Measurements from ENCODE around the gene ZNF423. TPM values are rescaled to one million over a fixed set of nuclear protein-coding genes. Genes with fewer than 3 reads are reported as not detected.

ZNF423 gene
- total and polyA plus RNA-seq, 2 experiments from 2014 or later, result 0.43 to 0.49 TPM

DNA sequence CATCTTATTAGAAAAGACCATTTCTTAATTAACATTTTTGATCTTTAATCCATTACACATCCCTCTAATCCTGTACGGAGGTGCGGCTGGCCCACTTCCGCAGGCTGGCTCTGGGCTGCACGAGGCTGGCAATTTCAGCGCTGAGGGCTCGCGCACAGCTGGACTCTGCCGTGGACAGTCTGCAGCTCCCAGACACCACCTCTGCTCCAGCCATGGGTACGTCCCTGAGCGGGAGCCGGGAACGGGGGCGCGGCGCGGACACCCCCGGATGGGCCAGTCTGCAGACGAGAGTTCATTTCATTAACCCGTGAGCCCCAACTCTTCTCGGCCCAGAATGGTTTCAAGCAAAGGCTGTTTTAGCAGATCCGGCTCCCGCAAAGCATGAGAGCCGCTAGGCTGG is 87.9 kb downstream of the ZNF423 start:
- Histone ChIP-seq H3K27me3 (replicated peaks; ENCODE audit: insufficient read depth) (no peaks in the 10 kb centered on the region), H3K27ac (no peak overlapping the region), H3K9me3 (ENCODE audit: low read depth) (no peaks in the 10 kb centered on the region), H3K4me2 (ENCODE audit: unreplicated experiment) (no peak overlapping the region), H3K9me2 (ENCODE audit: insufficient read depth) (no peaks in the 10 kb centered on the region), H3K36me3 (ENCODE audit: low read depth) (no peaks in the 10 kb centered on the region), H3K9ac (no peak overlapping the region), H3K4me3 (no peak overlapping the region), H3F3A (ENCODE audit: insufficient read depth) (no peaks in the 10 kb centered on the region), H3K79me2 (ENCODE audit: insufficient read depth) (no peaks in the 10 kb centered on the region), H4K20me1 (ENCODE audit: insufficient read depth) (no peaks in the 10 kb centered on the region), H2AFZ (no peak overlapping the region), H3K4me1 (ENCODE audit: insufficient read depth) (no peaks in the 10 kb centered on the region)
- in situ Hi-C loops (cut with MboI), result no loop called here
- WGBS, 2 experiments (ENCODE audit: low coverage in 1 of 2, low lambda C conversion rate in 2 of 2, missing lambda C conversion rate in 2 of 2), result 88 to 90% methylated on average over 16 to 23 of the region's 23 CpGs
- no peak for DNase-seq
- TF ChIP-seq EZH2 (IDR thresholded peaks at IDR 0.05; ENCODE audit: insufficient read depth, poor library complexity, severe bottlenecking) (no peak), EZH2phosphoT487 (IDR thresholded peaks at IDR 0.05; ENCODE audit: insufficient read depth, low read depth) (no peak)

DNA sequence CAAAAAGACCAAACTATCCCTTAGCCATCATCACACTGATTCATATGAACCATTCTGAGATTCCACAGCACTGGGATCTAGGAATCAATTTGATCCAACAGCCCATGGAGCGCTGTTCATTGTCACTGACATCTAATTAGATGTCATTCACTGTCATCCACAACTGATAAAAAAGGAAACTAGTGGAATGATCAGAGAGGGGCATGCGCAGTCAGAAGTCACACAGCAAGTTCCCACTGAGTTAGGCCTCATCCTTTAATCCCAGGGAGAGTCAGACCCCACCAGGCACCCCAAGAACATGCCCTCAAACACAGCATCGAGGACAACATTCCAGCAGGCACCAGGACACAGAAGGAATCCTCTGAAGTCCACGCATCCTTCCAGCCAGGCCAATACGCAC is 88.5 kb downstream of the ZNF423 start:
- Histone ChIP-seq H3K4me3 (no peak overlapping the region), H3K36me3 (ENCODE audit: low read depth) (no peaks in the 10 kb centered on the region), H3K4me2 (ENCODE audit: unreplicated experiment) (no peak overlapping the region), H3K9me2 (ENCODE audit: insufficient read depth) (no peaks in the 10 kb centered on the region), H4K20me1 (ENCODE audit: insufficient read depth) (no peaks in the 10 kb centered on the region), H3K27ac (no peak overlapping the region), H3F3A (ENCODE audit: insufficient read depth) (no peaks in the 10 kb centered on the region), H3K9ac (no peak overlapping the region), H3K4me1 (ENCODE audit: insufficient read depth) (no peaks in the 10 kb centered on the region), H3K27me3 (replicated peaks; ENCODE audit: insufficient read depth) (no peaks in the 10 kb centered on the region), H2AFZ (no peak overlapping the region), H3K79me2 (ENCODE audit: insufficient read depth) (no peaks in the 10 kb centered on the region), H3K9me3 (ENCODE audit: low read depth) (no peaks in the 10 kb centered on the region)
- TF ChIP-seq EZH2 (IDR thresholded peaks at IDR 0.05; ENCODE audit: insufficient read depth, poor library complexity, severe bottlenecking), result no peak
- TF ChIP-seq EZH2phosphoT487 (IDR thresholded peaks at IDR 0.05; ENCODE audit: insufficient read depth, low read depth), result no peak
- WGBS, 2 experiments (ENCODE audit: low coverage in 1 of 2, low lambda C conversion rate in 2 of 2, missing lambda C conversion rate in 2 of 2), result 82 to 85% methylated on average over 5 of the region's 5 CpGs
- in situ Hi-C loops (cut with MboI), result no loop called here
- DNase-seq, result no peak

DNA sequence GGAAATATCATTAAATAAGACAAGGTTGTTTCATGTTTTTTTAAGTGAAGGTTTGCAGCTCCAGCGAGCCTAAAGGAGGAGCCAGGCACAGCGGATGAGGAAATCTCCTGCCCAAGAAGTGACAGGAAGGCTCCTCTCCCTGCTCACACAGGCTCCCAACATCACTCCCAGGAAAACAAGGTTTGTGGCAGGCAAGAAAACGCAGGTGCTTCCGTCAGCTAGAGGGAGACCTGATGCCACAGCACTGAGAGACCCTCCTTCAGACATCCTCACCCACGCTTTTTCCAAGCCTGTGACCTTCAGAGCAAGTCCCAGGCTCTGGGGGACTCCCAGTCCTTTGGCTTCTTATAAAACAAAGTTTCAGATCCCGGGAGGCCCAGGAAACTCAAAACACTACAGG is 89.7 kb downstream of the ZNF423 start:
- Histone ChIP-seq H3K4me1 (ENCODE audit: insufficient read depth) (no peaks in the 10 kb centered on the region), H3K36me3 (ENCODE audit: low read depth) (no peaks in the 10 kb centered on the region), H2AFZ (no peak overlapping the region), H3F3A (ENCODE audit: insufficient read depth) (no peaks in the 10 kb centered on the region), H3K4me3 (no peak overlapping the region), H3K27ac (no peak overlapping the region), H3K9ac (no peak overlapping the region), H3K27me3 (replicated peaks; ENCODE audit: insufficient read depth) (no peaks in the 10 kb centered on the region), H3K4me2 (ENCODE audit: unreplicated experiment) (no peak overlapping the region), H3K9me2 (ENCODE audit: insufficient read depth) (no peaks in the 10 kb centered on the region), H4K20me1 (ENCODE audit: insufficient read depth) (no peaks in the 10 kb centered on the region), H3K79me2 (ENCODE audit: insufficient read depth) (no peaks in the 10 kb centered on the region), H3K9me3 (ENCODE audit: low read depth) (no peaks in the 10 kb centered on the region)
- DNase-seq, result no peak
- no peak for TF ChIP-seq EZH2phosphoT487 (IDR thresholded peaks at IDR 0.05; ENCODE audit: insufficient read depth, low read depth)
- TF ChIP-seq EZH2 (IDR thresholded peaks at IDR 0.05; ENCODE audit: insufficient read depth, poor library complexity, severe bottlenecking), result no peak
- in situ Hi-C loops (cut with MboI), result no loop called here
- 34 to 40% methylated on average over 6 of the region's 6 CpGs for WGBS, 2 experiments (ENCODE audit: low coverage in 1 of 2, low lambda C conversion rate in 2 of 2, missing lambda C conversion rate in 2 of 2)

DNA sequence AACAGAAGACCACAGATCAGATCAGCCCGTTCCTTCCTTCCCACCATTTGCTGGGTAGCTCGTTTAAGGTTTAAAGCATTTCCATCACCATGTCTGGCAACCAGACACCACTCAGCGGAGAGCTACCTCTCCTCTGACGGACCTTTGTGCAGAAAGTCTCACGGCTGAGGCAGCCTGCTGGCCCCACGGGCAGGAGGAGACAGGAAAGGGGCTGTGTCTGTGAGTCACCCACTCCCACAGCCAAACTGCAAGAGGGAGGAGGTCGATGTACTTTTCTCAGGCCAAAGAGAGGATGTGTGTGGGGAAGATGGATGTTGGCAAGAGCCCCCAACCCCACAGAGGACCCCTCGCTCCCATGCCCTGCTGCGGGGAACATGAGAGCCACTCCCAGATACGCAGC is 92.1 kb downstream of the ZNF423 start:
- Histone ChIP-seq H3K9me2 (ENCODE audit: insufficient read depth) (no peaks in the 10 kb centered on the region), H3K9ac (no peak overlapping the region), H3K9me3 (ENCODE audit: low read depth) (no peaks in the 10 kb centered on the region), H3K4me1 (ENCODE audit: insufficient read depth) (no peaks in the 10 kb centered on the region), H3K4me2 (ENCODE audit: unreplicated experiment) (no peak overlapping the region), H2AFZ (no peak overlapping the region), H3K79me2 (ENCODE audit: insufficient read depth) (no peaks in the 10 kb centered on the region), H4K20me1 (ENCODE audit: insufficient read depth) (no peaks in the 10 kb centered on the region), H3F3A (ENCODE audit: insufficient read depth) (no peaks in the 10 kb centered on the region), H3K27ac (no peak overlapping the region), H3K36me3 (ENCODE audit: low read depth) (no peaks in the 10 kb centered on the region), H3K4me3 (no peak overlapping the region), H3K27me3 (replicated peaks; ENCODE audit: insufficient read depth) (no peaks in the 10 kb centered on the region)
- TF ChIP-seq EZH2phosphoT487 (IDR thresholded peaks at IDR 0.05; ENCODE audit: insufficient read depth, low read depth) (no peak), EZH2 (IDR thresholded peaks at IDR 0.05; ENCODE audit: insufficient read depth, poor library complexity, severe bottlenecking) (no peak)
- DNase-seq, result no peak
- in situ Hi-C loops (cut with MboI), result no loop called here
- WGBS, 2 experiments (ENCODE audit: low coverage in 1 of 2, low lambda C conversion rate in 2 of 2, missing lambda C conversion rate in 2 of 2), result 65 to 73% methylated on average over 9 to 10 of the region's 10 CpGs

DNA sequence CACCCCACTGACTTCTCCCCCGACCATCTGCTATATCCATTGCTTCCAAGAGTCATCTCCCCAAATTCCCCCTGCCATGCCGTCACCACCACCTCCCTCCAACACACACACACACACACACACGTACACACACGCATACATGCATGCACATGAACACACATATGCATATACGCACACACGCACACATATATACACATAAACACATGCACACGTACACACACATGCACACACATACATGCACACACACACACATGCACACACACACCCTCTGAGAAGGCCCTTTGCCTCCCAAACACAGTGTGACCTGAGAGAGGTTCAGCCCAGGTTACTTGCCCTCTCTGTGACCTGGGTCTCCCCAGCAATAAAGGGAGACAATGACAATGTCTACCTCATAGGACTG is 95.1 kb downstream of the ZNF423 start:
- 62 to 64% methylated on average over 7 of the region's 7 CpGs for whole genome bisulfite sequencing, 2 experiments (ENCODE audit: low coverage in 1 of 2, low lambda C conversion rate in 2 of 2, missing lambda C conversion rate in 2 of 2)
- H3K9ac ChIP-seq, result no peak overlapping the region
- H3K4me3 ChIP-seq, result no peak overlapping the region
- DNase-seq, result no peak
- no peaks in the 10 kb centered on the region for H3K36me3 ChIP-seq (ENCODE audit: low read depth)
- H3K9me2 ChIP-seq (ENCODE audit: insufficient read depth), result no peaks in the 10 kb centered on the region
- H3K27ac ChIP-seq, result no peak overlapping the region
- no peak overlapping the region for H3K4me2 ChIP-seq (ENCODE audit: unreplicated experiment)
- no peaks in the 10 kb centered on the region for H3K27me3 ChIP-seq (replicated peaks; ENCODE audit: insufficient read depth)
- no peaks in the 10 kb centered on the region; the same call in 1 of the 2 replicates for H3K4me1 ChIP-seq (ENCODE audit: insufficient read depth)
- TF ChIP-seq EZH2 (IDR thresholded peaks at IDR 0.05; ENCODE audit: insufficient read depth, poor library complexity, severe bottlenecking) (no peak), EZH2phosphoT487 (IDR thresholded peaks at IDR 0.05; ENCODE audit: insufficient read depth, low read depth) (no peak)
- H3K79me2 ChIP-seq (ENCODE audit: insufficient read depth), result no peaks in the 10 kb centered on the region
- no peaks in the 10 kb centered on the region for H3F3A ChIP-seq (ENCODE audit: insufficient read depth)
- in situ Hi-C loops (cut with MboI), result no loop called here
- no peaks in the 10 kb centered on the region for H3K9me3 ChIP-seq (ENCODE audit: low read depth)
- H2AFZ ChIP-seq, result no peak overlapping the region
- H4K20me1 ChIP-seq (ENCODE audit: insufficient read depth), result no peaks in the 10 kb centered on the region

All from GM23248 (cell line).